Neuronal stem cell (in vitro differentiated cells): Measurements from ENCODE around the gene PDGFA.

Experiments used
- DNase-seq: peaks from one replicate; pipeline ENCODE4 v3.0.0-alpha.2; 2013; ENCODE audit warnings: low spot score
- H2AFZ ChIP-seq: one replicate; pipeline ENCODE4 v1.6.1; 2013; ENCODE audit warnings: mild to moderate bottlenecking, low read length, inconsistent platforms
- H2AK5ac ChIP-seq: 2 replicates; pipeline ENCODE4 v1.6.1; 2013; ENCODE audit warnings: low read depth, mild to moderate bottlenecking, inconsistent platforms, low read length, moderate library complexity, mixed read lengths
- H2BK120ac ChIP-seq: 2 replicates; pipeline ENCODE4 v1.6.1; 2013; ENCODE audit warnings: low read depth, mild to moderate bottlenecking, inconsistent platforms, low read length, moderate library complexity, mixed read lengths
- H2BK12ac ChIP-seq: one replicate; pipeline ENCODE4 v1.6.1; 2013; ENCODE audit warnings: low read length, inconsistent platforms
- H2BK15ac ChIP-seq: 2 replicates; pipeline ENCODE4 v1.6.1; 2013; ENCODE audit warnings: mild to moderate bottlenecking, low read length, inconsistent platforms, mixed read lengths
- H2BK5ac ChIP-seq: one replicate; pipeline ENCODE4 v1.6.1; 2013; ENCODE audit warnings: inconsistent platforms, mild to moderate bottlenecking, low read length, moderate library complexity
- H3K14ac ChIP-seq: one replicate; pipeline ENCODE4 v1.6.1; 2013; ENCODE audit warnings: low read length, inconsistent platforms
- H3K18ac ChIP-seq: 2 replicates; pipeline ENCODE4 v1.6.1; 2013; ENCODE audit warnings: low read length, inconsistent platforms
- H3K23ac ChIP-seq: 2 replicates; pipeline ENCODE4 v1.6.1; 2013; ENCODE audit warnings: low read depth, mild to moderate bottlenecking, mixed read lengths, low read length, inconsistent platforms; ENCODE audit not compliant: poor library complexity
- H3K27ac ChIP-seq: replicated peaks from 3 replicates; pipeline ENCODE4 v1.5.1; 2013; ENCODE audit warnings: low read length, inconsistent platforms
- H3K27me3 ChIP-seq, 3 experiments: 2 replicates each; pipeline ENCODE4 v1.6.1; 2013; ENCODE audit warnings: low read length in 3 of 3, mild to moderate bottlenecking in 2 of 3, inconsistent platforms in 1 of 3, low read depth in 1 of 3, mixed read lengths in 1 of 3, moderate library complexity in 1 of 3; ENCODE audit not compliant: control insufficient read depth in 3 of 3, insufficient read depth in 3 of 3
- H3K36me3 ChIP-seq, 2 donors: replicated peaks in 1 of 2; 2 replicates each; pipeline ENCODE4 v1.6.1; 2013; ENCODE audit warnings: low read length in 2 of 2; ENCODE audit not compliant: control insufficient read depth in 2 of 2, insufficient read depth in 2 of 2
- H3K4ac ChIP-seq: 2 replicates; pipeline ENCODE4 v1.6.1; 2013; ENCODE audit warnings: inconsistent platforms, mild to moderate bottlenecking, low read length, moderate library complexity
- H3K4me1 ChIP-seq, 2 donors: 1 replicate in 1 of 2; 2 replicates in 1 of 2; pipeline ENCODE4 v1.6.1; 2013; ENCODE audit warnings: low read length in 2 of 2, low read depth in 1 of 2; ENCODE audit not compliant: control insufficient read depth in 2 of 2, insufficient read depth in 1 of 2
- H3K4me2 ChIP-seq: one replicate; pipeline ENCODE4 v1.6.1; 2013; ENCODE audit warnings: mild to moderate bottlenecking, low read length, inconsistent platforms; ENCODE audit not compliant: insufficient read depth, poor library complexity, severe bottlenecking
- H3K4me3 ChIP-seq, 2 donors: 2 replicates each; pipeline ENCODE4 v1.5.1; 2013; ENCODE audit warnings: low read length in 2 of 2, mild to moderate bottlenecking in 2 of 2, inconsistent platforms in 1 of 2, moderate library complexity in 1 of 2
- H3K79me1 ChIP-seq: one replicate; pipeline ENCODE4 v1.6.1; 2013; ENCODE audit warnings: low read depth, mild to moderate bottlenecking, inconsistent platforms, low read length, moderate library complexity
- H3K9ac ChIP-seq: one replicate; pipeline ENCODE4 v1.6.1; 2013; ENCODE audit warnings: mild to moderate bottlenecking, low read depth, low read length, inconsistent platforms; ENCODE audit not compliant: poor library complexity
- H3K9me3 ChIP-seq, 2 donors: replicated peaks in 1 of 2; 2 replicates each; pipeline versions ENCODE3 to v1.6.1; 2013; ENCODE audit warnings: low read length in 2 of 2, mild to moderate bottlenecking in 2 of 2, inconsistent platforms in 1 of 2, low read depth in 1 of 2, mixed read lengths in 1 of 2, moderate library complexity in 1 of 2; ENCODE audit not compliant: control insufficient read depth in 2 of 2, insufficient read depth in 1 of 2
- H4K8ac ChIP-seq: one replicate; pipeline ENCODE4 v1.6.1; 2013; ENCODE audit warnings: low read depth, mild to moderate bottlenecking, inconsistent platforms, low read length, moderate library complexity
- H4K91ac ChIP-seq: one replicate; pipeline ENCODE4 v1.6.1; 2013; ENCODE audit warnings: low read length, low read depth, mild to moderate bottlenecking, inconsistent platforms; ENCODE audit not compliant: poor library complexity
- WGBS, 2 donors: extraction: QIAGEN DNeasy Blood & Tissue Kit; methylation state at CpG; one replicate each; pipeline ENCODE4 v1.1.7; 2013; ENCODE audit warnings: missing lambda C conversion rate in 2 of 2, mixed read lengths in 1 of 2; ENCODE audit not compliant: insufficient read length in 2 of 2, insufficient replicate concordance in 1 of 2; ENCODE audit errors: extremely low coverage in 2 of 2; 5-methylcytosine and 5-hydroxymethylcytosine counted together

Gene PDGFA

GRCh38 chr7:481219-481930 is 38.3 kb downstream of the PDGFA start:
- Histone ChIP-seq H3K18ac (peak overlapping the region; percentile 20), H2AK5ac (no peak overlapping the region), H4K8ac (no peak overlapping the region), H3K4me1 (peaks cover 12 to 21% of the 10 kb centered on the region in 2 donors), H4K91ac (no peak overlapping the region), H3K27me3 (peaks cover 0 to 36% (median 3%) of the 10 kb centered on the region in 3 experiments), H2BK5ac (no peak overlapping the region), H3K23ac (no peak overlapping the region), H2BK12ac (no peak overlapping the region), H3K4ac (no peak overlapping the region), H3K14ac (no peak overlapping the region), H3K4me2 (no peak overlapping the region), H3K36me3 (peaks cover 0 to 1% of the 10 kb centered on the region in 2 donors), H3K79me1 (no peaks in the 10 kb centered on the region), H2BK120ac (no peak overlapping the region), H3K27ac (no peak overlapping the region), H2AFZ (no peak overlapping the region), H3K9me3 (peaks cover 0 to 3% of the 10 kb centered on the region in 2 donors), H3K4me3 (no peak overlapping the region), H2BK15ac (no peak overlapping the region), H3K9ac (no peak overlapping the region)
- no peak for DNase-seq
- no CpG with 5 or more reads among the region's 15 CpGs for WGBS, 2 donors

GRCh38 chr7:480531-481218 is 39.0 kb downstream of the PDGFA start:
- H3K4ac ChIP-seq: no peak overlapping the region
- no peak overlapping the region for H4K91ac ChIP-seq
- H4K8ac ChIP-seq: peak overlapping the region; percentile 30
- no peaks in the 10 kb centered on the region for H3K79me1 ChIP-seq
- no peak overlapping the region for H2BK5ac ChIP-seq
- H2BK120ac ChIP-seq: peak overlapping the region; percentile 74
- peak overlapping the region; percentile 65 for H3K14ac ChIP-seq
- H2AK5ac ChIP-seq: peak overlapping the region; percentile 99
- H2BK12ac ChIP-seq: peak overlapping the region; percentile 49
- peak overlapping the region; percentile 91 for H2BK15ac ChIP-seq
- DNase-seq: no peak
- H2AFZ ChIP-seq: no peak overlapping the region
- no peak overlapping the region for H3K9ac ChIP-seq
- no peak overlapping the region for H3K23ac ChIP-seq
- H3K9me3 ChIP-seq: no peaks in the 10 kb centered on the region
- peak overlapping the region; percentile 88 for H3K18ac ChIP-seq
- H3K4me2 ChIP-seq: no peak overlapping the region
- no CpG with 5 or more reads among the region's 14 CpGs for WGBS, 2 donors
- peaks cover 0 to 32% (median 0%) of the 10 kb centered on the region in 3 experiments for H3K27me3 ChIP-seq
- peaks cover 12 to 18% of the 10 kb centered on the region in 2 donors for H3K4me1 ChIP-seq
- H3K36me3 ChIP-seq: no peaks in the 10 kb centered on the region
- no peak overlapping the region for H3K4me3 ChIP-seq
- H3K27ac ChIP-seq: no peak overlapping the region

- Histone ChIP-seq H3K4ac (no peak overlapping the region), H3K36me3 (no peaks in the 10 kb centered on the region), H3K27ac (no peak overlapping the region), H2BK12ac (peak overlapping the region; percentile 90), H4K8ac (peak overlapping the region; percentile 68), H2BK120ac (peak overlapping the region; percentile 74), H2AFZ (no peak overlapping the region), H3K4me2 (no peak overlapping the region), H3K9me3 (no peaks in the 10 kb centered on the region), H2AK5ac (peak overlapping the region; percentile 99), H3K4me3 (no peak overlapping the region), H3K18ac (peak overlapping the region; percentile 88), H3K79me1 (no peaks in the 10 kb centered on the region), H3K27me3 (peaks cover 0 to 26% (median 0%) of the 10 kb centered on the region in 3 experiments), H3K14ac (peak overlapping the region; percentile 65), H2BK5ac (no peak overlapping the region), H4K91ac (no peak overlapping the region), H3K9ac (no peak overlapping the region), H3K4me1 (peaks cover 12 to 16% of the 10 kb centered on the region in 2 donors), H3K23ac (peak overlapping the region; percentile 89), H2BK15ac (peak overlapping the region; percentile 91)
- DNase-seq: no peak
- WGBS, 2 donors: no CpG with 5 or more reads among the region's 15 CpGs
These were observed 39.6 kb downstream of the PDGFA start for GRCh38 chr7:479948-480499.
